IPS DF 4.7 (cell line): ENCODE data around the gene DMXL2.
"Not testable (repeated sequence)": the region's sequence is repeated elsewhere in the genome, so short reads cannot be mapped to it uniquely, and the experiment has no call there.

Experiments used
- DNase-seq: peaks from one replicate; pipeline ENCODE4 v3.0.0-alpha.2; 2013; ENCODE audit warnings: low spot score; ENCODE audit errors: extremely low read depth

The DMXL2 gene

GRCh38 chr15:51494411-51495314 lies 127.9 kb downstream of the DMXL2 start:
- no peak for DNase-seq

DNA sequence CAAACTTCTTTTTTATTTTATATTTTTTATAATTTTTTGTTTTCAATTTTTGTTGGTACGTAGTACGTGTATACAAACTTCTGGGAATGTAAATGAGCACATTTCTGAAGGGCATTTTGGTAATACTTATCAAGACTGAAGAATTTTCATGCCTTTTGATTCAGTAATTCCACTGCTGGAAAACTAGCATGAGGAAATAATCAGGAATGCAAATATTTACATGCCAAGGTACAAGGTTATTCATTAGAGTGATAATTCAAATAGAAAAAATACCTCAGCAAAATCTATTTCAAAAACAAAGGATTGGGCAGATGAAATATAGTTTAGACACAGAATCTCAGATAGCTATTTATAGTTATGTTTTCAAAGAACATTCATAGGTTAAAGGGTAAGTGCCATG lies 128.7 kb downstream of the DMXL2 start:
- DNase-seq = no peak

DNA sequence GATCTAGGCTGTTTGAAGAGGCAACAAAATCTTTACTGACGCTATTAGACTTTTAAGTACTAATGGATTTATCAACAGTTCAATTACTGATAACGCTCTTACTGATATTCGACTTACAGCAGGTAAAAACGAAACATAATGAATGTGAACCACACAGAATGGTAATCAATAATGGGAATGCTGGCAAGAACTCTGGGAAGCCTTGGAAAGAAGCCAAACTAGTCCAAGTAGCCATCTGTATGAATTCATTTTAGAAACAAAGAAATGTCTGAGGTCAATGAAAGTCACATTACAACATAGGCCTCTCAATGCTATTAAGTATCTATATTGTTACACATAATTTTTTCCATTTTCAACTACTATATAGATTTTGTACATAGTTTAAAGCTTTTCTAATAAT lies 130.0 kb downstream of the DMXL2 start:
- no peak for DNase-seq

- DNase-seq = no peak
These were observed 130.6 kb downstream of the DMXL2 start for GRCh38 chr15:51491941-51492340.

GRCh38 chr15:51484781-51485180 lies 137.8 kb downstream of the DMXL2 start:
- DNase-seq = no peak

GRCh38 chr15:51483985-51484384 lies 138.6 kb downstream of the DMXL2 start:
- no peak for DNase-seq

DNA sequence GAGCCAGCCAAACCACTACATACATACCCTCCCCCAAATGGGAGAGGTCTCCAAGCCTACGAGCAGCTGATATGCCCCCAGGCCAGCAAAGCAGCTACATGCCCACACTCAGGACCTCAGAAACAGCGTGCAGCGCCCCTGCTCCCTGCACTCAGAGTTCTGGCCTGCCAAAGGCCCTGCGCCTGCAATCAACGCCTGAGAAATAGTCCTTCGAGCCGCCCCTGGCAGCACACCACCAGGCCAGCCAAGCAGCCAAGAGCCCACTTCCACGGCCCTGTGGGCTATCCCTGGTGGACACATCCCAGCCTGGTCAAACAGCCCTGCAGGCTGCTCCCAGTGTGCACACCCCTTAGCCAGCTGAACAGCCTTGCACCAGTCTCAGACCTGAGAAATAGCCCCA lies 139.1 kb downstream of the DMXL2 start:
- DNase-seq = no peak

GRCh38 chr15:51475736-51476135 lies 146.8 kb downstream of the DMXL2 start:
- no peak for DNase-seq

DNA sequence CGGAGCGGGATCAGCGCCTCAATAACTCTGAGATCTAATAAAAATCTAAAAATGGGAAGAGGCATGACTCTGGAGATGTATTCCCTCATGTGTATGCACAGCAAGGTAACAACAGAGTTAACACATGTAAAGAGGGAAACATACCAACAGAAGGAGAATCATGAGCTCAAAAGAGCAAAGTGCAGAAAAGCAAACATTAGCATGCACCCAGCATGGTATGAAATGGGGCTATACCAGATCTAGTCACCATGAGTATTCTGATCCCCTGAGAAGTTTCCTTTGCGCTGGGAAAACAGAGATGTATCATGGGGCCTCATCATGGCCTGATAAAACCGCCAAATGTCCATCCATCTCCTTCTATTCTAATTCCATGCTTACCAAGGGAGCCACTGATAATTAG lies 152.1 kb downstream of the DMXL2 start:
- DNase-seq = no peak

DNA sequence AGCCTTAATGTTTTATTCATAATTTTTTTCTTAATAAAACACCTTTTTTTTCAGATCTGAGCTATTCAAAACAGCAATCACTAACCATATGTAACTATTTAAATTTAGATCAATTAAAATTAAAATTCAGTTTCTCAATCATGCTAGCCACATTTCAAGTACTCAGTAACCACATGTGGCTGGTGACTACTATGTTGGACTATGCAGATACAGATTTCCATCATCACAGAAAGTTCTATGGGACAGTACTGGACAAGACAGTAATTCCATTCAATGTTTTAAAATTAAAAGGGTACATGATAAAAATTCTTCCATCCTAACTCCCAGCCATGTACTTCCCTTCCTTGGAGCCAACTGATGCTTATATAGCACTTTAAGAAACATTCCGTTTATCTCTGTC lies 161.8 kb downstream of the DMXL2 start:
- DNase-seq = no peak

- no peak for DNase-seq
These were observed 172.6 kb downstream of the DMXL2 start for GRCh38 chr15:51450001-51450400.

DNA sequence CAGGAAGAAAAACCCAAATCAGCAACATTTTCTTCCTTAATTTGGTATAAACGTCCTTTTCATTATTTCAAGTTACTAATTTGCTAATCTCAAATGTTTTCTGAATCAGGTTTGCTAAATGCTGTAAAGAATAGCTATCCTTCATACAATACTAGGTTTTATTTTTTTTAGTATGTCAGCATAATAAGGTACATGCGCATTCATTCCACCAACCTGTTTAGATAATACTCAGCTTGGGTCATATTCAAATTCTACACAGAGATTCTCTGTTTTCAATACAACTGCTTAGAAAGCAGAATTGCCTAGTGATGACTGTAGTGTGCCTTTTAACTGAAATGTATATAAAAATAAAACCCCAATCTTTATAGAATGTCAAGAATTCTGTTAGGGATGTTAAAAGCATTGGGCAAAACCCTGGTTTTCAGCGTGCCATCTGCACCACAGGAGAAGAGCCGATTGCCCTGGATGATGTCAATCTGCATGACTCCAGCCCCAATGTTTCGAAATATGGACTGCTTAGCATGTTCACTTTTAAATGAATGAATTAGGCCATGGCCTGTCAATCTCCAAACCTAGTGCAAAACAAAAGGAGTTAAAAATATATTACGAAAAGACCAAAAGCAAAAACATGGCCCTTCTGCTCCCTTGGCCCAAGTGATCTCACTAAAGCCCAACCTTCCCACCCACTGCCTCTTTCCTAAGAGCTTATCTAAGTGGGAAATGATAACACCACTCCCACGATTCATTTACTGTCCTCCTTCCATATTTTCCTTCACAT lies 173.8 kb downstream of the DMXL2 start:
- no peak for DNase-seq

- DNase-seq = no peak
These were observed 174.5 kb downstream of the DMXL2 start for GRCh38 chr15:51447855-51448621.

- DNase-seq = not testable (repeated sequence)
These were observed 176.4 kb downstream of the DMXL2 start for GRCh38 chr15:51446029-51446744.

- no peak for DNase-seq
These were observed 177.8 kb downstream of the DMXL2 start for GRCh38 chr15:51444807-51445206.

GRCh38 chr15:51444112-51444511 lies 178.5 kb downstream of the DMXL2 start:
- DNase-seq = no peak

GRCh38 chr15:51443282-51443914 lies 179.2 kb downstream of the DMXL2 start:
- DNase-seq = no peak

- DNase-seq = no peak
These were observed 184.0 kb downstream of the DMXL2 start for GRCh38 chr15:51438526-51438925.

DNA sequence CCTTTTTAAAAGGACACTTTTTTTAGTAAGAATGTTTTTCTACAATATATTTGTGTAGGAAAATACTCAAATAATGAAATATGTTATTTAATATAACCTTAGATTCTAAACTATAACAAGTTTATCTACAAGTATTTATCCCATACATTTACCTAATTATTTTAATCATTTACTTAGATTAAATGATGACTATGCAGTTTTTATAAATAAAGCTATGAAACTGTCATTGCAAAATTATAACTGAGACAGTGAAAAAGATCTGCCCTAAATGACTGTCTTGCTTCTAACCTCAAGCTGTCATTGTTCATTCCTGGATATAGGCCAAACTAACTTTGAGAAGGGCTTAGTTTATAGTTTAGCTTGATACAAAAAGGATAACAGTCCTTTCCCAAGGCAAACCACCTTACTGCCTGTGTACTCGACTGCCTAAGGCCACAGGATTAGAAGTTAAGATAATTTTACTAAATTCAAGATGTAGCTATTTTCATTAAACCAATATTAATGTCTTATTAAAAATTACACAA lies 197.0 kb downstream of the DMXL2 start:
- DNase-seq = no peak

- no peak for DNase-seq
These were observed 197.8 kb downstream of the DMXL2 start for GRCh38 chr15:51424780-51425179.
